WTC11 (cell line): ENCODE results near the gene CAPZB. TPM values are rescaled to one million over a fixed set of nuclear protein-coding genes. Genes with fewer than 3 reads are reported as not detected.
A peak's percentile ranks its signal among the peaks of the same experiment; 100 is the strongest.

ENCODE experiments used
- ATAC-seq: fragments of 200-7000 bp; cut with Tn5 transposase; 2 replicates; pipeline ENCODE4 v1.10.0; 2021; ENCODE audit warnings: mild to moderate bottlenecking, moderate library complexity
- CTCF ChIA-PET: fragments of 300-600 bp; sonication (Branson Sonifier 250); formaldehyde crosslinking; loops from one replicate; lab custom pipeline; 2021; ENCODE audit warnings: antibody characterized with exemption; lab: Charles Lee
- POLR2A ChIA-PET: fragments of 350-600 bp; sonication (Branson Sonifier 250); formaldehyde crosslinking; loops from one replicate; lab custom pipeline; 2021; ENCODE audit warnings: antibody characterized with exemption; lab: Charles Lee
- DNase-seq: peaks from one replicate; pipeline ENCODE4 v3.0.0; 2021; ENCODE audit warnings: low spot score
- H3K27ac Mint-ChIP-seq: 2 replicates; pipeline ENCODE4 v1.8.0; 2021; ENCODE audit warnings: mixed read lengths
- H3K27me3 Mint-ChIP-seq: 2 replicates; pipeline ENCODE4 v1.8.0; 2021; ENCODE audit warnings: low read depth, mild to moderate bottlenecking, moderate library complexity, mixed read lengths
- H3K36me3 Mint-ChIP-seq: 2 replicates; pipeline ENCODE4 v1.8.0; 2021; ENCODE audit warnings: mixed read lengths
- H3K4me1 Mint-ChIP-seq: 2 replicates; pipeline ENCODE4 v1.8.0; 2022; ENCODE audit warnings: mixed read lengths
- H3K4me3 Mint-ChIP-seq: 2 replicates; pipeline ENCODE4 v1.8.0; 2021; ENCODE audit warnings: mild to moderate bottlenecking, moderate library complexity, mixed read lengths
- H3K9me3 Mint-ChIP-seq: 2 replicates; pipeline ENCODE4 v1.8.0; 2021; ENCODE audit warnings: mixed read lengths
- FOXP1 ChIP-seq: sonication (generic); formaldehyde crosslinking; IDR thresholded peaks from 2 replicates; pipeline ENCODE4 v1.8.0; 2022; ENCODE audit warnings: missing genetic modification reagents, mild to moderate bottlenecking, moderate library complexity, borderline replicate concordance
- GTF2I ChIP-seq: fragments of 250-450 bp; sonication (Bioruptor Pico); conservative IDR thresholded peaks from 2 replicates; pipeline ENCODE4 v1.4.0; 2021; ENCODE audit warnings: mild to moderate bottlenecking
- KAT7 ChIP-seq: sonication (generic); formaldehyde crosslinking; IDR thresholded peaks from 2 replicates; pipeline ENCODE4 v1.8.1; 2023; ENCODE audit warnings: missing genetic modification reagents, mild to moderate bottlenecking, borderline replicate concordance
- NFATC4 ChIP-seq: fragments of 250-450 bp; sonication (Bioruptor Pico); IDR thresholded peaks from 2 replicates; pipeline ENCODE4 v1.9.0; 2021; ENCODE audit warnings: mild to moderate bottlenecking
- NR1H2 ChIP-seq: sonication (generic); formaldehyde crosslinking; IDR thresholded peaks from 2 replicates; pipeline ENCODE4 v1.9.0; 2021; ENCODE audit warnings: mild to moderate bottlenecking, moderate library complexity, missing genetic modification reagents
- PRDM15 ChIP-seq: sonication (generic); formaldehyde crosslinking; IDR thresholded peaks from 2 replicates; pipeline ENCODE4 v1.8.0; 2022; ENCODE audit warnings: missing genetic modification reagents
- SP1 ChIP-seq: sonication (generic); formaldehyde crosslinking; conservative IDR thresholded peaks from 2 replicates; pipeline ENCODE4 v1.8.1; 2022; ENCODE audit warnings: missing genetic modification reagents
- TCF7 ChIP-seq: sonication (generic); formaldehyde crosslinking; IDR thresholded peaks from 2 replicates; pipeline ENCODE4 v1.8.0; 2022; ENCODE audit warnings: mild to moderate bottlenecking, low read depth, missing genetic modification reagents, moderate library complexity
- TEAD4 ChIP-seq: sonication (generic); formaldehyde crosslinking; IDR thresholded peaks from 2 replicates; pipeline ENCODE4 v1.8.0; 2022; ENCODE audit warnings: mild to moderate bottlenecking, missing genetic modification reagents
- ZNF232 ChIP-seq: sonication (generic); formaldehyde crosslinking; IDR thresholded peaks from 2 replicates; pipeline ENCODE4 v1.8.0; 2022; ENCODE audit warnings: mild to moderate bottlenecking, missing genetic modification reagents
- ZNF317 ChIP-seq: sonication (generic); formaldehyde crosslinking; IDR thresholded peaks from 2 replicates; pipeline ENCODE4 v1.8.1; 2023; ENCODE audit warnings: low read depth, mild to moderate bottlenecking, moderate library complexity, missing genetic modification reagents, borderline replicate concordance
- total RNA-seq: library from RNA; stranded (reverse); gene quantifications from 3 replicates; pipeline ENCODE4 v1.2.3, GENCODE V29; 2021
- TF ChIP-seq, protein P1 (sequence below): sonication (generic); formaldehyde crosslinking; conservative IDR thresholded peaks from 2 replicates; pipeline ENCODE4 v1.8.1; 2023; ENCODE audit warnings: mild to moderate bottlenecking, low read depth, missing genetic modification reagents, moderate library complexity
- TF ChIP-seq, protein P2 (sequence below): fragments of 250-450 bp; sonication (Bioruptor Pico); IDR thresholded peaks from 2 replicates; pipeline ENCODE4 v2.1.2; 2022; ENCODE audit warnings: mild to moderate bottlenecking, moderate library complexity
- TF ChIP-seq, protein P3 (sequence below): sonication (generic); formaldehyde crosslinking; IDR thresholded peaks from 2 replicates; pipeline ENCODE4 v1.8.1; 2023; ENCODE audit warnings: mild to moderate bottlenecking, missing genetic modification reagents
- TF ChIP-seq, protein P4 (sequence below): fragments of 250-450 bp; sonication (Bioruptor Pico); IDR thresholded peaks from 2 replicates; pipeline ENCODE4 v1.9.0; 2021; ENCODE audit warnings: mild to moderate bottlenecking, borderline replicate concordance

CAPZB gene
- total RNA-seq, 1 experiment from 2014 or later = 348 TPM

GRCh38 chr1:19416921-19417470 is 68.3 kb downstream of the CAPZB start (continued):
- TF ChIP-seq, protein P1, sequence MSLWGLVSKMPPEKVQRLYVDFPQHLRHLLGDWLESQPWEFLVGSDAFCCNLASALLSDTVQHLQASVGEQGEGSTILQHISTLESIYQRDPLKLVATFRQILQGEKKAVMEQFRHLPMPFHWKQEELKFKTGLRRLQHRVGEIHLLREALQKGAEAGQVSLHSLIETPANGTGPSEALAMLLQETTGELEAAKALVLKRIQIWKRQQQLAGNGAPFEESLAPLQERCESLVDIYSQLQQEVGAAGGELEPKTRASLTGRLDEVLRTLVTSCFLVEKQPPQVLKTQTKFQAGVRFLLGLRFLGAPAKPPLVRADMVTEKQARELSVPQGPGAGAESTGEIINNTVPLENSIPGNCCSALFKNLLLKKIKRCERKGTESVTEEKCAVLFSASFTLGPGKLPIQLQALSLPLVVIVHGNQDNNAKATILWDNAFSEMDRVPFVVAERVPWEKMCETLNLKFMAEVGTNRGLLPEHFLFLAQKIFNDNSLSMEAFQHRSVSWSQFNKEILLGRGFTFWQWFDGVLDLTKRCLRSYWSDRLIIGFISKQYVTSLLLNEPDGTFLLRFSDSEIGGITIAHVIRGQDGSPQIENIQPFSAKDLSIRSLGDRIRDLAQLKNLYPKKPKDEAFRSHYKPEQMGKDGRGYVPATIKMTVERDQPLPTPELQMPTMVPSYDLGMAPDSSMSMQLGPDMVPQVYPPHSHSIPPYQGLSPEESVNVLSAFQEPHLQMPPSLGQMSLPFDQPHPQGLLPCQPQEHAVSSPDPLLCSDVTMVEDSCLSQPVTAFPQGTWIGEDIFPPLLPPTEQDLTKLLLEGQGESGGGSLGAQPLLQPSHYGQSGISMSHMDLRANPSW (CRISPR knock-in tag) = no peak
- no peak for TF ChIP-seq TEAD4 (CRISPR knock-in tag)
- TF ChIP-seq NR1H2 (CRISPR knock-in tag) = no peak
- TF ChIP-seq, protein P2, sequence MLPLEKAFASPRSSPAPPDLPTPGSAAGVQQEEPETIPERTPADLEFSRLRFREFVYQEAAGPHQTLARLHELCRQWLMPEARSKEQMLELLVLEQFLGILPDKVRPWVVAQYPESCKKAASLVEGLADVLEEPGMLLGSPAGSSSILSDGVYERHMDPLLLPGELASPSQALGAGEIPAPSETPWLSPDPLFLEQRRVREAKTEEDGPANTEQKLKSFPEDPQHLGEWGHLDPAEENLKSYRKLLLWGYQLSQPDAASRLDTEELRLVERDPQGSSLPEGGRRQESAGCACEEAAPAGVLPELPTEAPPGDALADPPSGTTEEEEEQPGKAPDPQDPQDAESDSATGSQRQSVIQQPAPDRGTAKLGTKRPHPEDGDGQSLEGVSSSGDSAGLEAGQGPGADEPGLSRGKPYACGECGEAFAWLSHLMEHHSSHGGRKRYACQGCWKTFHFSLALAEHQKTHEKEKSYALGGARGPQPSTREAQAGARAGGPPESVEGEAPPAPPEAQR = no peak
- no peak for TF ChIP-seq KAT7 (CRISPR knock-in tag)
- TF ChIP-seq GTF2I (CRISPR knock-in tag) = no peak

DNA sequence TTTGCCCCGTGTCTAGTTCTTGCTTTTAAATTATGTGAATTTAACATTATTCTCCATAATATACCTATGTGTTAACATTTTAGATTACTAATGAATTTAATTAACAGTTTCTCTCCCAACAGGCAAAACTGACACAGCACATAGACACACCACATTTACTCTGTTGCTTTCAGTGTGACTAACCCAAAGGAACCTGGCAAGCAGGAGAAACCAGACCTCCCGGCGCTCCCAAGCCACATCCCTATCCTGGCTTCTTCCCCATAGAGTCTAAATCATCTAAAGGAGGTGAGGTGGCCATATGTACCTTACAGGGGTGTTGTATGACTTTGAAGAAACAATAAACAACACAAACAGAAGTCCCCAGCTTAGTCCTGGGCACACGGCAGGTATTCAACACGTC is 69.2 kb downstream of the CAPZB start:
- ATAC-seq = no peak
- ChIA-PET CTCF (interaction anchor here (1.0 to 1.3 kb wide), 2 partner anchors 9 to 15 kb away, joined by 3 read pairs; no protein-coding TSS in a partner anchor), POLR2A (interaction anchor here (0.5 to 0.8 kb wide), 2 partner anchors 13 to 139 kb away, joined by 3 read pairs; no protein-coding TSS in a partner anchor)
- Mint-ChIP-seq H3K27me3 (no peaks in the 10 kb centered on the region), H3K27ac (peak overlapping the region; percentile 55), H3K4me3 (no peak overlapping the region), H3K4me1 (peaks cover 39% of the 10 kb centered on the region), H3K36me3 (peaks cover 23% of the 10 kb centered on the region), H3K9me3 (no peaks in the 10 kb centered on the region)
- no peak for DNase-seq
- TF ChIP-seq ZNF232 (CRISPR knock-in tag) (no peak), ZNF317 (CRISPR knock-in tag) (no peak), PRDM15 (no peak), SP1 (no peak), NFATC4 (CRISPR knock-in tag) (no peak), TCF7 (CRISPR knock-in tag) (no peak), FOXP1 (no peak)
- TF ChIP-seq, protein P3, sequence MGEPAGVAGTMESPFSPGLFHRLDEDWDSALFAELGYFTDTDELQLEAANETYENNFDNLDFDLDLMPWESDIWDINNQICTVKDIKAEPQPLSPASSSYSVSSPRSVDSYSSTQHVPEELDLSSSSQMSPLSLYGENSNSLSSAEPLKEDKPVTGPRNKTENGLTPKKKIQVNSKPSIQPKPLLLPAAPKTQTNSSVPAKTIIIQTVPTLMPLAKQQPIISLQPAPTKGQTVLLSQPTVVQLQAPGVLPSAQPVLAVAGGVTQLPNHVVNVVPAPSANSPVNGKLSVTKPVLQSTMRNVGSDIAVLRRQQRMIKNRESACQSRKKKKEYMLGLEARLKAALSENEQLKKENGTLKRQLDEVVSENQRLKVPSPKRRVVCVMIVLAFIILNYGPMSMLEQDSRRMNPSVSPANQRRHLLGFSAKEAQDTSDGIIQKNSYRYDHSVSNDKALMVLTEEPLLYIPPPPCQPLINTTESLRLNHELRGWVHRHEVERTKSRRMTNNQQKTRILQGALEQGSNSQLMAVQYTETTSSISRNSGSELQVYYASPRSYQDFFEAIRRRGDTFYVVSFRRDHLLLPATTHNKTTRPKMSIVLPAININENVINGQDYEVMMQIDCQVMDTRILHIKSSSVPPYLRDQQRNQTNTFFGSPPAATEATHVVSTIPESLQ (CRISPR knock-in tag) = no peak
- TF ChIP-seq, protein P4, sequence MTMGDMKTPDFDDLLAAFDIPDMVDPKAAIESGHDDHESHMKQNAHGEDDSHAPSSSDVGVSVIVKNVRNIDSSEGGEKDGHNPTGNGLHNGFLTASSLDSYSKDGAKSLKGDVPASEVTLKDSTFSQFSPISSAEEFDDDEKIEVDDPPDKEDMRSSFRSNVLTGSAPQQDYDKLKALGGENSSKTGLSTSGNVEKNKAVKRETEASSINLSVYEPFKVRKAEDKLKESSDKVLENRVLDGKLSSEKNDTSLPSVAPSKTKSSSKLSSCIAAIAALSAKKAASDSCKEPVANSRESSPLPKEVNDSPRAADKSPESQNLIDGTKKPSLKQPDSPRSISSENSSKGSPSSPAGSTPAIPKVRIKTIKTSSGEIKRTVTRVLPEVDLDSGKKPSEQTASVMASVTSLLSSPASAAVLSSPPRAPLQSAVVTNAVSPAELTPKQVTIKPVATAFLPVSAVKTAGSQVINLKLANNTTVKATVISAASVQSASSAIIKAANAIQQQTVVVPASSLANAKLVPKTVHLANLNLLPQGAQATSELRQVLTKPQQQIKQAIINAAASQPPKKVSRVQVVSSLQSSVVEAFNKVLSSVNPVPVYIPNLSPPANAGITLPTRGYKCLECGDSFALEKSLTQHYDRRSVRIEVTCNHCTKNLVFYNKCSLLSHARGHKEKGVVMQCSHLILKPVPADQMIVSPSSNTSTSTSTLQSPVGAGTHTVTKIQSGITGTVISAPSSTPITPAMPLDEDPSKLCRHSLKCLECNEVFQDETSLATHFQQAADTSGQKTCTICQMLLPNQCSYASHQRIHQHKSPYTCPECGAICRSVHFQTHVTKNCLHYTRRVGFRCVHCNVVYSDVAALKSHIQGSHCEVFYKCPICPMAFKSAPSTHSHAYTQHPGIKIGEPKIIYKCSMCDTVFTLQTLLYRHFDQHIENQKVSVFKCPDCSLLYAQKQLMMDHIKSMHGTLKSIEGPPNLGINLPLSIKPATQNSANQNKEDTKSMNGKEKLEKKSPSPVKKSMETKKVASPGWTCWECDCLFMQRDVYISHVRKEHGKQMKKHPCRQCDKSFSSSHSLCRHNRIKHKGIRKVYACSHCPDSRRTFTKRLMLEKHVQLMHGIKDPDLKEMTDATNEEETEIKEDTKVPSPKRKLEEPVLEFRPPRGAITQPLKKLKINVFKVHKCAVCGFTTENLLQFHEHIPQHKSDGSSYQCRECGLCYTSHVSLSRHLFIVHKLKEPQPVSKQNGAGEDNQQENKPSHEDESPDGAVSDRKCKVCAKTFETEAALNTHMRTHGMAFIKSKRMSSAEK (CRISPR knock-in tag) = no peak
- TF ChIP-seq, protein P1 (CRISPR knock-in tag) = no peak
